GM13976 (cell line): Measurements from ENCODE around the gene ANKAR.

Experiments
- DNase-seq: peaks from one replicate; pipeline ENCODE4 v3.0.0; 2012; ENCODE audit warnings: low spot score
- in situ Hi-C: fragments of 300-500 bp; cut with MboI; formaldehyde crosslinking; loops from one replicate; pipeline ENCODE4 v1.12.0; 2022; ENCODE audit warnings: low sequenced_read_pairs, mixed read lengths, inconsistent platforms; ENCODE audit not compliant: unreplicated experiment
- TF ChIP-seq, protein P1 (sequence below): IDR thresholded peaks from 2 replicates; pipeline ENCODE4 v1.5.1; 2012; ENCODE audit warnings: borderline replicate concordance, mild to moderate bottlenecking; ENCODE audit not compliant: insufficient read depth; ENCODE audit errors: extremely low read depth, missing control alignments, control extremely low read depth

ANKAR gene

DNA sequence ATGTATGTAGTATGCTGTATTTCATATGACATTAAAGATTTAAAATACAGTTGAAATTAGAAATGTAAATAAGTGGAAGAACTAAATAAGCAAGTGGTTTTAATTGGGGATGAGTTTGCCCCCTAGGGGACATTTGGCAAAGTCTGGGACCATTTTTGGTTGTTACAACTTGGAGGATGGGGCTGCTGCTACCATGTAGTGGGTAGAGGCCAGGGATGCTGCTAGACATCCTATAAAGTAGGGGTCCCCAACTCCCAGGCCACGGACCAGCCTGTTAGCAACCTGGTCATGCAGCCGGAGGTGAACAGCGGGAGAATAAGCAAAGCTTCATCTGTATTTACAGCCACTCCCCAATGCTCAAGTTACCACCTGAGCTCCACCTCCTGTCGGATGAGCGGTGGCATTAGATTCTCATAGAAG is 41.1 kb upstream of the ANKAR start:
- in situ Hi-C loops, result no loop called here
- no peak for DNase-seq
- TF ChIP-seq, protein P1, sequence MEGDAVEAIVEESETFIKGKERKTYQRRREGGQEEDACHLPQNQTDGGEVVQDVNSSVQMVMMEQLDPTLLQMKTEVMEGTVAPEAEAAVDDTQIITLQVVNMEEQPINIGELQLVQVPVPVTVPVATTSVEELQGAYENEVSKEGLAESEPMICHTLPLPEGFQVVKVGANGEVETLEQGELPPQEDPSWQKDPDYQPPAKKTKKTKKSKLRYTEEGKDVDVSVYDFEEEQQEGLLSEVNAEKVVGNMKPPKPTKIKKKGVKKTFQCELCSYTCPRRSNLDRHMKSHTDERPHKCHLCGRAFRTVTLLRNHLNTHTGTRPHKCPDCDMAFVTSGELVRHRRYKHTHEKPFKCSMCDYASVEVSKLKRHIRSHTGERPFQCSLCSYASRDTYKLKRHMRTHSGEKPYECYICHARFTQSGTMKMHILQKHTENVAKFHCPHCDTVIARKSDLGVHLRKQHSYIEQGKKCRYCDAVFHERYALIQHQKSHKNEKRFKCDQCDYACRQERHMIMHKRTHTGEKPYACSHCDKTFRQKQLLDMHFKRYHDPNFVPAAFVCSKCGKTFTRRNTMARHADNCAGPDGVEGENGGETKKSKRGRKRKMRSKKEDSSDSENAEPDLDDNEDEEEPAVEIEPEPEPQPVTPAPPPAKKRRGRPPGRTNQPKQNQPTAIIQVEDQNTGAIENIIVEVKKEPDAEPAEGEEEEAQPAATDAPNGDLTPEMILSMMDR, result no peak

DNA sequence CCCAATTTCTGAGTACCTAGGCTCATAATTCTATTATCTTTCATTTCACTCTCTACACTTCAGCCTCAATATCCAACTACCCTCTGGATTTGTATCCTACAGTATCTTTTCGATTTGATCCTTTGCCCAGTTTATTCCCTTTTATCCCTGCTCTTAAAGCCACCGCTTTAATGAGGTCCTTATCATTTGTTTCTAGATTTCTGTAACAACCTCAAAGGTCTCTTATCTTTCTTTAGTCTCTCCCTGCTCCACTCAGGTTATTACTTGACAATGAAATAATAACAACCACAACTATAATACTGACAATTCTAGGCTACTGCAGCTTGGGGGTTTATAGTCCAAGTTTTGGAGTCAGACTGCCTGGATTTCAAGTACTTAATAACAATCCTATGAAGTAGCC is 39.1 kb upstream of the ANKAR start:
- TF ChIP-seq, protein P1, result no peak
- in situ Hi-C loops, result no loop called here
- DNase-seq, result no peak

DNA sequence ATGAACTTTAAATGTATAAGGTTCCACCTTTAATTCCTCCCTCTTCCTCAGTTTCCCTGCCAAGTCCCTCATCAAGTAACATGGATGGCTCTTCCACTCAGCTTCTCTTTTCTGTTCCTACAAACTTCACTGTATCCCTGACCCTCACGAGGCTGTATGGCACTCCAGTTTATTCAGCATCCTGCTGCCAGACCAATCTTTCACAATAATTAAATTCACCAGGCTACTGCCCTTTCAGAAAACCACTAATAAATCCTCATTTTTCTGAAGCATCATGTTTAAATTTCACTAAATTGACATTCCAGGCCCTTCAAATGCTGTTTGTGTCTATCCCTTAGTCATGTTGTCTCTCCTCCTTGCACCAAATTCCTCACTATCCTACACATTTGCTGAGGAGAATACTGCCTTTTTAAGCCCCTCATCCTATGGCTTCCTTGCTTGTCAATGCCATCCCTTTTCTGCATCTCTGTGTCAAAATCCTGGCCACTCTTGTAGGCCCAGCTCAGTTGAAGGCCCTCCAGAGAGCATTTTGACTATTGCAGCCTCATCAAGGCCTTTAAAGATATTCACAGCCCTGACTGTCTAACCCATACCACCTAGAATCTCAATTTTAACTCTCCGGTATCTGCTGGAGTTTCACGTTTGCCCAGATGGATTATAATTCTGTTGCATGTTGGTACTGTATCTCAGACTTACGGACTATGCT is 36.0 kb upstream of the ANKAR start:
- no peak for DNase-seq
- in situ Hi-C loops, result no loop called here
- TF ChIP-seq, protein P1, result no peak

DNA sequence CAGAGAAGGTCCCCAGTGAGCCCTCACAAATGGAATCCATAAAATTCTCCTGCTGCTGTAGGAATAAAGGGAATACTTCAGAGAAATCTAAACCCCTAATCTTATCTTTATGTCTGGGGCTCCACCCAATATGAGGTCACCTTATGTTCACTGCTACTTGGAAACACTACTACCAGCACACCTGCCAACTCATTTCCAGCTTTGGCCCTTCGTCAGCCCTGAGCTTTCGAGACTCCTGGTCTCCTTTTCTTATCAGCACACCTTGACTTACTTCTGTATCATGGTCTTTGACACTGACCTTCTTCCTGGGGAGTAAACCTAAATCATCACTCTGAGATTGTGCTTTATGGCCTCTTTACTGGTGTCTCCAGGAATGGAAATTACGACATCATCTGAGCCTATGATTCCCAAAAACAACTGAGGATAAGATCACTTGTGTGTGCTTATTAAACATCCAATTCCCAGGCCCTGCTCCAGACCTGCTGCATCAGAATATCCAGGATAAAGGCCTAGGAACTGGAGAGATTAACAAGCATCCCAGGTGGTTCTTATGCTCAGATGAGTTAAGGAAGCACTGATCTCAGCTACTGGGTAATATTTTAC is 35.4 kb upstream of the ANKAR start:
- TF ChIP-seq, protein P1, result no peak
- in situ Hi-C loops, result no loop called here
- no peak for DNase-seq

DNA sequence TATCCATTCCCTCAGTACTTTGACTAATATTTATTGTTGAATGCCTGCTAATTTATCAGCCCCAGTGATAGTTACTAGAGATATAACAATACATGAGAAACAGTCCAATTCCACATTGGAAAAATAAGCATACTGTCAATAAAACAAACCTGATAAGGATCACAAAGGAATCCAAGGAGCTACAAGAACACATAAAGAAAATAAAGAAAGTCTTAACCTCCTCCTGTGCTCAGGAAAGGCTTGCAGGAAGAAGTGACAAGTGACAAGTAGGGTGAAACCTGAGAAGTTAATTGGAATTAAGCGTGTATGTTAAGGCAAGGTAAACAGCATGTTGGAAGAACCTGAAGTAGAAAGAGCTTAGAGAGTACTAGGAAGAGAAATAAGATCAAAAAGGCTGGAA is 33.5 kb upstream of the ANKAR start:
- DNase-seq, result no peak
- in situ Hi-C loops, result no loop called here
- TF ChIP-seq, protein P1, result no peak

DNA sequence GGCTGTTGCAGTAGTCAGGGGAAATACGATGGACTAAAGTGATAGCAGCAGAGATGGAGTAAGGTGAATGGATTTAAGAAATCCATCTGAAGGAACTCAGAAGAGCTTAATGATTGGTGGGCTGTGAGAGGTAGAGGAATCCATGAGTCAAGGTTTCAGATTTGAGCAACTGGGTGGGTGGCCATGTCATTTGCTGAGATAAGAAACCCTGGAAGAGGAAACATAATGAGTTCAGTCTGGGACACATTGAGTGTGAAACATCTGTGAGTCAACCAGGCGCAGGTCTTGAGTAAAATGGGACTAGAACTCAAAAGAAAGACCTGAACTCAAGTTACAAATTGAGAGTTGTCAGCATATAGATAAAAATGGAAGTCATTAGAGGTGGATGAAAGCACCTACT is 32.9 kb upstream of the ANKAR start:
- TF ChIP-seq, protein P1, result no peak
- DNase-seq, result no peak
- in situ Hi-C loops, result no loop called here
